NCI-H226 (cell line): ENCODE results near the gene HSPA12A.
A peak's percentile ranks its signal among the peaks of the same experiment; 100 is the strongest.
"Not testable (repeated sequence)": the region's sequence is repeated elsewhere in the genome, so short reads cannot be mapped to it uniquely, and the experiment has no call there.

Experiments
- DNase-seq: peaks from one replicate; pipeline ENCODE4 v3.0.0-alpha.2; 2015

HSPA12A gene

DNA sequence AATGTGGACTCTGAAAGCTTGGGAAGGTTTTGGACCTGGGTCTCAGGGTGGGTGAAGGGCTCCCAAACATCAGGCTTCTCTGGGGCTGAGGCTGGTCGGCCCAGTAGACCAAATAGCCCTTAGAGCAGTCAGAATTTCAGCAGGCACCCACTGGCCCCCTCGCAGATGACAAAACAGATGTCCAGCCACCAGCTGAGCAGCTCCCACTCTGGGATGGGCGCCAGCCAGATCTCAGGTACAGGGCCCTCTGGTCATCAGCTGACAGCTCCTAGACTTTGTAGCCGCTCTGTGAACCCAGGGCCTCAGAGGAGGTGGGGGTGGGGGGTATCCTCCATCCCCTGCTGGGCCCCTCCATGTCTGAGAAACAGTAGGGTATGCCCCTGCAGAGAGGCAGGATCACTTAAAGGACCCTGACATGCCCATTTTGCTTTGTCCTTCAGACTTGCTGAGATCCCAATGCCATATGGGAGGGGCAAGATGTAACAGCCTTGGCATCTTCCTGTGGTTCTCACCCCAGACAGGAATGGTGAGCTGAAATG lies 26.5 kb downstream of the HSPA12A start:
- no peak for DNase-seq

DNA sequence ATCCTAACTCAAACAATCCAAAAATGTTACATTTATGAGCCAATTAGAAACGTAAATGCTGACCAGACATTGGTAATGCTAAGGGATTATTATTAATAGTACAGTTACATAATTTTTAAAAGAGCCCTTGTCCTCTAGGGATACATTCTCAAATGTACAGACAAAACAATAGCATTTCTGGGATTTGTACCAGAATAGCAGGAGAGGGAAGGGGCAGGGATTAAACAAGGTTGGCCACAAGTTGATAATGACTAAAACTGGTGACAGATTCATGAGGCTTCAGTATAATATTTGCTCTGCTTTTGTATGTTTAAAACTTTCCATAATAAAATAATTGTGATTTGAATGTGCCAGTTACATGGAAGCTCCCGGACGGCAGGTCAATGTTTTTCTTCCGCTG lies 27.0 kb downstream of the HSPA12A start:
- no peak for DNase-seq

DNA sequence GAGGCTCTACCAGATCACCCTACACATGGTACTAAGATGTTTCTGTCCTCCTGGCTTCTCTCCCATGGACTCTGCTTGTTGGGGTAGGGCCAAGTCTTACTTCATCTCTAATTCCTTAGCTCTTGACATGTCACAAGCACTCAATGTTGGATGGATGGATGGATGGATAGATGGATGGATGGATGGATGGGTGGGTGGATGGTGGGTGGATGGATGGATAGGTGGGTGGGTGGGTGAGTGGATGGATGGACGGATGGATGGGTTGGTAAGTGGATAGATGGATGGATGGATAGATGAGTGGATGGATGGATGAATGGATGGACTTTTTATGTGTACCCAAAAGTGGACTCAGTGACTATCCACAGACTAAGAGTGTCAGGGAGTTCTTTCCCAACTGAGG lies 28.5 kb downstream of the HSPA12A start:
- no peak for DNase-seq

DNA sequence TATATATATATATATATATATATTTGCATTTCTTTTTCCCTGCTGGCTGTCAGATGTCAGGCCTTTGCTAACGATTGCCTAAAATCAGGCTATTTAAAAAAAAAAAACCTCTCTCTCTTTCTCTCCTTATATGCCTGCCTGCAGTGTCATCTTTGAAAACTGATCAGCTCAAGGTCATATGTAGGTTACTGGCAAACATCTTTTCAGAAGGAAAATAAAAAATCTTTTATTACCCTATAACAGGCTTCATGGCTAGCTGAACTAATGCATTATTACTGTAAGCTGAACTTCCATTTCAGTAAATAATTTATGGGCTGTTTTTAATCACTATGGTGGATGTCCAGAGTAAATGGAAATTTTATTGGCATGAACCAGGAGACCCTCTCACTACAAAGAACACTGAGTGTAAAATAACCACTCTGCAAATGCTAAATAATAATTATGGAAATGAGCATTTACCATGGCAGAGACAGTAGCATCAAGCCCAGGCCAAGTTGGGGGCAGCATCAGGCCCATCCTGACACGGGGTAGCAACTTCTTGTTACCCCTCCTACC lies 29.3 kb downstream of the HSPA12A start:
- DNase-seq = no peak

DNA sequence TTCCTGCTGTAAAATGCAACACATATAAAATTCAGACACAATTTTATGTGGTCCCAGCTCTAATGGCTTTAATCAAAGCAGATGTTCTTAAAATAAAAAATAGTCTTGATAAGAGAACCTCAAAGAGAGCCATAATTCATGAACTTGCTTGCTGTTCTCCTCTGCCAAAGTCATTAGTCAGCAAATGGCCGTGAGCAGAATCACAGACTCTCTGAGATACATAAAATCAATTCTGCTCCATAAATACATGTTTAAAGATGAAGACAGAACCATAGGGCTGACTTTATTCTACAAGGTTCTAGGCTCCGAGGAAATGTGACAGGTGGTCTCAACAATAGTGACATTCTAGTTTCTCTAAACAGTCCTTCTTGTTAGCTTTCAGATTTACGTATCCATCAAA lies 29.8 kb downstream of the HSPA12A start:
- no peak for DNase-seq

DNA sequence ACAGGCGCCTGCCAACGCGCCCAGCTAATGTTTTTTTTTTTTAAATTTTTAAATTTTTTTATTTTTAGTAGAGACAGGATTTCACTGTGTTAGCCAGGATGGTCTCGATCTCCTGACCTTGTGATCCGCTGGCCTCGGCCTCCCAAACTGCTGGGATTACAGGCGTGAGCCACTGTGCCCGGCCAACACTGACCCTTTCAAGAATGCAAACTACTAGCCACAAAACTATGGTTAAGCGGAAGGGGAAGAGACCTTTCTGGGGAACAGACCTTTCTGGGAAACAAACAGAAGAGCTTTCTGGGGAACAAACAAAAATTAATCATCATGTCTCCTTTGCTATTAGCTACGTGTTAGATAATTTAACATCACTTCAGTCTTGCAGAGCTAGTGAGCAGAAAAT lies 30.6 kb downstream of the HSPA12A start:
- not testable (repeated sequence) for DNase-seq

DNA sequence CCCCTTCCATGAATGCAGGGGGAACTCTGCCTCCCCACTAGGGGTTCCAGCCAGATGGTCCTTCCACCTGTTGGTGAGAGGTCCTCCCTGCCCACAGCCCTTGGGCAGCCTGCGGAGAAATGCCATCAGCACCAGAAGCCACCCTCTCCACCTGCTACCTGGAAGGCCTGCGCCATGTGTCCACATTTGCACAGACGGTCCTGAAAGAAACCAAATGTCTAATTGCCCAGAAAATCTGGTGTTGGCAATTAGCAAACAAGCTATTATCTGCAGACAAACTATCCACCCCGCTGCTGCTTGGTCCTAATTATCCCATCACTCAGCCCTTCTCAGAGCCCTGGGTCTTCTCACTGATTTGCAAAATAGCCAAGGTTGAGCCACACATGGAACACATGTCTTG lies 32.3 kb downstream of the HSPA12A start:
- DNase-seq = no peak

DNA sequence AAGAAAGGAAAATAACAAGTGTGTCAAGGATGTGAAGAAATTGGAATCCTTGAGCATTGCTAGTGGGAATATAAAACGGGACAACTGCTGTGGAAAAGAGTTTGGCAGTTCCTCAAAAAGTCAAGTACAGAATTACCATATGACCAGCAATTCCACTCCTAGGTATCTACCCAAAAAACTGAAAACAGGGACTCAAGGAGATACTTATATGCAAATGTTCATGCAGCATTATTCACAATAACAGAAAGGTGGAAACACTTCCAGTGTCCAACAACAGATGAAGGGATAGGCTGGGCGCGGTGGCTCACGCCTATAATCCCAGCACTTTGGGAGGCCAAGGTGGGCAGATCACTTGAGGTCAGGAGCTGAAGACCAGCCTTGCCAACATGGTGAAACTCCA lies 33.5 kb downstream of the HSPA12A start:
- DNase-seq = no peak

DNA sequence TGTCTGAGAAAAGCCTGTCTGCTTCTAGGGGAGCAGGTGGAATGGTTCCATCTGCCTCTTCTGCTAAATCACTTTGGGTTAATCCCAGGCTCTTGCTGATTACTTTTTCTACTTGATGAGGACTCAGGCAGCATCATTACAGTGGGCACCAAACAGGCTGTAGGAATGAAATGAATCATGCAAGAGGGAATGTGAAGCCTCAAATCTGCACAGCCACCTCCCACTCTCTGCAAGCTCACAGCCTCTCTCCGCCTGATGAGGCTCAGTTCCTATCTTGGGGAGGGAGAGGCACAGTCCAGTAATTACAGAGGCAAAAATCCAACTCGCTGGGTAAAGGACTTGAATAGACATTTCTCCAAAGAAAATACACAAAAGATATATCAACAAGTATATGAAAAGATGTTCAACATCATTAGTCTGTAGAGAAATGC lies 34.0 kb downstream of the HSPA12A start:
- peak; percentile 25 for DNase-seq

DNA sequence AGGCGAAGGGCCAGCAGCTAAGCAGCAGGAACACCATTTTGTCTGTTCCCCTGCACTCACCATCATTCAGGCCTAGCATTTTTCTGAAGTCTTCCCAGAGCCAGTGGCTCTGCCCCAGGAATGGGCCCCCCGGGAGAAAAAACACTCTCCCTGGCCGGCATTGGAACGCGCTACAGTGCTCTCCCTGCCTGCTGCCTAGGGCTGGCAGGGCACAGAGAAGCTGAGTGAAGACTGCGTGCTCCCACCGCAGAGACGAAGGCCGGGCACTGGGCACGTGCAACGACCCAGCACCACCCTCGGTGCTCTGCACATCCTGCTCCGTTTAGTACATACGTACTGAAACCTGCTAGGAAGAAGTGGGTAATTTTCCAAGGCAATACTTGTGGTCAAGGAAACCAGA lies 34.4 kb downstream of the HSPA12A start:
- DNase-seq = no peak

DNA sequence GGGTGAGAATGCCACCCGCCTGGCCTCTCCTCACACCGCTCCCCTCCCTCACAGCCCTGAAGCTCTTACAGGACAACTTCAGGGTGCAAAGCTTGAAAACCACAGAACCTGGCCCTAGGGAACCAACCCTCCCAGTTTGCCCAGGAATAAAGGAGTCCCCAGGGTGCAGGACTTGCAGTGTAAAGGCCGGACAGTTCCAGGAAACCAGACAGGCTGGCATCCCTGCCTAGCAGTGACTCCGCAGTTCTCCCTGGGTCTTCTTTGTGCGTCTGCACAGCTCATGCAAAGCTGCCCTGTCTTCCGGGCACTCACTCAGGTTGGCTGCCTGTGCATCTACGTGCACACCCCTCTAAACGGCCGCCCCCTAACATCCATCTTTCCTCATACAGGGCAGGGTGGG lies 36.1 kb downstream of the HSPA12A start:
- DNase-seq = no peak

DNA sequence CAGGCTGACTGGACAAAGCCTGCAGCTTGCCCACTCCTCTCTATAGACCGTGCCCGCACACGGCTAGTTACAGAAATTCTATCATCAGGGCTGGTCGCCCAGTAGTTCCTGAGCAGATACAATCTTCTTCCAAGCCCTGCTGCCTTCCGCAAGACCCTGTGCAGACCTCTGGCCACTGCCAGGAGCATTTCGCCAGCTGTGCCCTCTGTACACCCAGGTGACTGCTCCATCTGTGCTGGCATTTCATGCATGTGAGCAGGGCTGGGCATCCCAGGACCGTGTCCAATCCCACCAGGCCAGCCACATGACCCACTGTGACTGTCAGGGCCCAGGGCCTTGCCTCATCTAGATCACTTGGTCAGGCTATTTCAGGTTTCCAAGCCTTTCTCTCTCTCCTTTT lies 36.9 kb downstream of the HSPA12A start:
- DNase-seq = no peak

DNA sequence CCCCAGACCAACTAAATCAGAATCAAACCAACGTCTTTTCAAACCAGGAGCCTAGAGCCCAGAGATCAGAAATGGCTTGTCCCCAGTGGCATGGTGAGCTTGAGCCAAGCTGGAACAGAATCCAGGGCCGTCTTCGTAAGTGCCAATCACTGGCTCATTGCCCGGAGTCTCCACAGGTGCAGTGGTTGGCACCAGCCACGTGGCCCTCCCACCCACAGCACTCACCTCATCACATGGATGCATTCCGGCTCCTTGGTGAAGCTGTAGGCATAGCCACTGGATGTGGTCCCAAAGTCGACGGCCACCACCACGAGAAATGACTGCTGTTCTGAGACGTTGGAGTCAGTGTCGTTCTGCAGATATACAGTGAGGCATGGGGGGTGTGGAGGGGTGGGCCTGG lies 37.4 kb downstream of the HSPA12A start:
- no peak for DNase-seq

DNA sequence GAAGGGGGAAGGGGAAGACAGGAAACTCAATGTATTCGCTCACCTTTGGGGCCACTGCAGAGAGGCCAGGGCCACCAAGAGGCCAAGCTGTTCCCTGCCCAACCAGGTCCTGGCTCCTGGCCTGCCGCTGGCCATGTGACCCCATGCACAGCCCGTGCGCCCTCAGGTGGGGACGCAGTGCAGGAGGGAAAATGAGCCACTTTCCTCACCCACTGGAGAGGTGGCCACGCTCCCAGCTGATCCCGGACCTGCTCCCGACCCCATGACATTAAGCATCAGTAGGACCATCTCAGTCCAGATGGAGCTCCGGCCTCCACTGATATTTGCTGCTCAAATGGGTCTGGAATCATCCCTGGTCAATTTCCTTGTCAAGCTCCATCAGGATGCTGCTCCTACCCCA lies 40.2 kb downstream of the HSPA12A start:
- DNase-seq = no peak

DNA sequence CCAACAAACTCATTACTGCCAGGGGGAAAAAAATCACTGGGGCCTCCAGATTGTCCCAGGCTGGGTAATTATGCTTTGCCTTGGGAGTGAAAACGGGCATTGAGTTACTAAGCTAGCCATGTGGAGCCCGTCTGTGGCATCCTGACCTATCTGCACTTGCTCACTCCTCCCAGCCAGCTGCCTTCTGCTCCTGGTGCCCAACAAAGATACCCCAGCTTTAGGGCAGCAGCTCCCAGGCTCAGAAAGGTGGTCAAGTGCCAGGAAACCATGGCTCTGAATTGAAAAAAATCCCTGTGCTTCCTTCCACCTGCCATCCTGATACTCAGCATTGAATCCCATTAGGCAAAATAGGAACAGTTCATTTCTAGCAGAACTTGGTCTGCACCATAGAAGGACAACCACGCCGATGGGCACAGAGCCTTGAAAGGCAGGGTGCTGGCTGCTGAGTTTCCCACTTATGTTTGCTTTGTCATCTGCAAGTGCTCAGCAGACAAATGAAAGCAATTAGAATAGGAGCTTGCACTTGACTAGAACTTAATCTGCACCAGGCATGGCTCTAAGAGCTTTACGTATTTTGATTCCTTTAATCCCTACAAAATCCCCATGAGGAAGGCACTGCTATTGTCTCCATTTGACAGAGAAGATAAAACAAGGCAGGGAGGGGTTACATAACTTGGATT lies 42.8 kb downstream of the HSPA12A start:
- no peak for DNase-seq

DNA sequence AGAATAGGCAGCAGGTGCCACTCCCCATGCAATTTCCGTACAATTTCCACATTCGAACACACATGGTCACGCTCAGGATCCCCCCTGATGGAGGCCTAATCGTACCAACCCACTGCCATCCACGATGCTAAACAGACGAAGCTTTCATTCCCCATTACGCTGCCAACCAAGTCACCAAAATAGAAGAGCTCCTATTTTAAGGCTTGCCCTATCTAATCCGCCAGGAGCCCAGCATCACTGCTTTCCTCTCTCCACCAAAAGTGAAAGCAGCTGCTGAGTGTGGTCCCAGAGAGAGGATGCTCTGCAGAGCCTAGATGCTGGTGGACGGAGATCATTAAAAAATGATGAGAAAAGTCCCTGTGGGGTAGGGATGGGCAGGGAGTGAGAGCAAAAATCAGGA lies 43.3 kb downstream of the HSPA12A start:
- no peak for DNase-seq

DNA sequence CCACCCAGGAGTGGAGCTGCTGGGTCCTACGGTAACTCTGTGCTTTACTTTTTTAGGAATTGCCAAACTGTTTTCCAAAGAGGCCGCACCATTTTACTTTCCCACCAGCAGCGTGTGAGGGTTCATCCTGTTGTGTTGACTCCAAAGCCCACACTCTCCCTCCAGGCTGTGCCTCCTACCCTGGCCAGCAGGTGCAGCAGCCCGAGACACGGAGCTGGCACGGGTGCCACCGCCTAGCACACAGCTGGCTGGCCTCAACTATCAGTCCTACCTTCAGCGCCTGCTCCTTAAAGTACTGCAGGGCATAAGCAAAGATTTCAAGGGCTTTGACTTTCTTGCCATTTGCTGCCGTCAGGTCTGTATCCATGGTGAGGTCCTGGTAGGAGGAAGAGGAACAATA lies 44.0 kb downstream of the HSPA12A start:
- DNase-seq = no peak

DNA sequence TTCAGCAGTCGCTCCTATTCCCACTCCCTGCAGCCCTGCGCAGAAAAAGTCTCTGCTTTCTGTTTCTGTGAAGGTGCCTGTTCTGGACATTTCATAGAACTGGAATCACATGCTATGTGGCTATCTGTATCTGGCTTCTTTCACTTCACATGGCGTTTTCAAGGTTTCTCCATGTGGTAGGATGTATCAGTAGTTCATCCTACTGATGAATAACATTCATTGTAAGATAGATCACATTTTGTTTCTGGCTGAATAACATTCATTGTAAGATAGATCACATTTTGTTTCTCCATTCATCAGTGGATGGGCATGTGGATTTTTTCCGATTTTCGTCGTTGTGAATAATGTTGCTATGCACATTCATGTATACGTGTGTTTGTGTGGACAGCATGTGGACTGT lies 44.5 kb downstream of the HSPA12A start:
- DNase-seq = no peak

DNA sequence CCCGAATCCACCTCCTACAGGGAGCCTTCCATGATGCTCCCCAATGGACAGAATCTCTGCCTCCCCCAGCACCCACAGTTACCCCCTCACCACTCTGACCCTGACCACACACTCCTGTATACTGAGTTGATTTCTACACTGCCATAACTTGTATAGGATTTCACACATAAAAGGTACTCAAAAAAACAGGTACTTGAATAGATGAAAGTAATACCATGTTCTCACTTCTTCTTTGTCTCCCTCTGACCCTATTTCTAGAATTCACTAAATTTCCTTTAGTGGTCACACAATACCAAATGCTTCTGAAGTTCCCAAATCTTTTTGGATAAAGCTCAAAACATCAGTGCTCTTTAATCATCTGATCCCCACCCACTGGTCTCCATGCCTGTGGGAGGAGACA lies 45.4 kb downstream of the HSPA12A start:
- no peak for DNase-seq

DNA sequence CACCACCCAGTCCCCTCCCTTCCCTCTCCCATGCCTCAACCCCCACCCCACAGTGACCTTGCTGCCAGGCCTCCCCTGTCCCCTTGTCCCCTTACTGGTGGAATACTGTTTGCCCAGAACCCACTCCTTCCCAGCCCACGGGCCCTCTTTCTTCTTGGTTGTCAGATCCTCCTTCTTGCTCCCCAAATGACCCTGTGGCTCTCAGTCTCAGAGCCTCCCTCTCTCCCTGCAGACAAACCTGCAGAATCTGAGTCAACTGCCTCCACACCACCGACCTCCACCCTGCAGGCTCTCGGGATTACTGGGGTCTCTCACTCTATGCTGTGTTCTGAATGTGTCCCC lies 47.5 kb downstream of the HSPA12A start:
- DNase-seq = no peak

DNA sequence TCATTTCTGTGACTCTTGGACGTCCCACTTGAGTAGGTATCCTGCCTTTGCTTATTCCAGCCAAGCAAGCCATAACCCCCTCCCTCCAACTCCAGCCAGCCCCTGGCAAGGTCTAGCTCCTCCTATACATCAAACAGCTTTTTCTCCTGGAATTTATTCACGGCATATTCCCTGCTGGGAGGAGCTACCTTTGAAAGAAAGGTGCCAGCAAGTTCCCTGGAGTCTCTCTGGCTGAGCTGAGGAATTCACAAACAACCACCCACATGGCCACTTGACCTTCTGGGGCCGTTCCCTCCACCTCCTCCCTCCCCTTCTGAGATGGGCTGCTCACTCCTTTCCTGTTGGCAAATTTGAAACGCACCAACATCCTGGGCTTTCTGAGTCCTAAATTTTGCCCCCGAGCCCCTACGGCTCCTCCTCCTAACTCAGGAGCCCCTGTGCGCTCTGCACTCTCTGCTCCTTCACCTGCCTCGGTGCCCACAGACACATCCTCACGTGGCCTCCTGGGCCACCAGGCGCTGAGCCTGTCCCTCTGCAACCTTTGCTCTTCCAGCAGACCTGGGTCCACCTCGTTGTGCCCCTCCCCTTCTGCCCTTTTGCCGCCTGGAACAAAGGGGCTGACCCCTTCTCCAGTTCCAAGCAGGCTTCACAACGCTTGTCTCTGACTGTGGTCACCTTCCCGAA lies 48.0 kb downstream of the HSPA12A start:
- DNase-seq = no peak

DNA sequence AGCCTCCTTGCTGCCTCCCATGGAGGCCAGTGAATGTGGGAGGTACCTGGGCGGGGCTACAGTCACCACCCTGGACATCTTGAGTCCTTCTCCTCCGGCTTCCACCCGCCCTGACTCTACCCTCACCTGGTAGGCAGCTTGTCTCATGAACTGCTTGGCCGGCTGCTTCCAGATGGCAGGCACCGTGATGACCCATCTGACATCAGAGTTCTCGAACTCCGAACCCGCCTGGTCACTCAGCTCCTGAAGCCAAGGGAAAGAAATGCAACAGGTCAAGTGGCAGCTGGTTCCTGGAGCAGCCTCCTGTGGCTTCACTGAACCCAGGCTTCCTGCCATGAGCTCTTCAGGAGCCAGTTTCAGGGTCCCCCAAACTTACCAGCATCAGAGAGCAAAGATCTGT lies 50.1 kb downstream of the HSPA12A start:
- no peak for DNase-seq

DNA sequence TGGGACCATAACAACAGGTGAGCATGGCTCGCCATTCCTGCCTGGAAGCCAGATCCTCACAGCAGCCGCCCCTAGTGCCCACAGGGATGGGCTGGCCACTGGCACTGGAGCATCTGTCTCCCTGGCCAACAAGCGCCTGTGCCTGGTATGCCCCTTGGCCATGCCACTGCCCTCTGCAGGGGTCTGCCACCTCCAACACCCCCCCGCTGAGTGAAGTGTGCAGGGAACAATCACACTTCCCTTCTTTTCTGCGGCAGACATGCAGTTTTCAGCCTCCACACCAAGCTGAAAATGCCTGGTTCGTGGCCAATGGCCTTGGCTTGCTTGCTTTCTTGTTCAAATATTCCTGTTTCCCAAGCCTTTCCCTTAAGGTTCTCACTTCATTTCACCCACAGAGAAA lies 50.7 kb downstream of the HSPA12A start:
- DNase-seq = no peak
